HG03520 (cell line): ENCODE data around the gene INCENP.

Source experiments
- ATAC-seq: cut with Tn5 transposase; IDR thresholded peaks from one replicate; pipeline ENCODE4 v1.9.1; 2021; ENCODE audit warnings: mild to moderate bottlenecking, moderate library complexity; ENCODE audit not compliant: unreplicated experiment

INCENP gene

DNA sequence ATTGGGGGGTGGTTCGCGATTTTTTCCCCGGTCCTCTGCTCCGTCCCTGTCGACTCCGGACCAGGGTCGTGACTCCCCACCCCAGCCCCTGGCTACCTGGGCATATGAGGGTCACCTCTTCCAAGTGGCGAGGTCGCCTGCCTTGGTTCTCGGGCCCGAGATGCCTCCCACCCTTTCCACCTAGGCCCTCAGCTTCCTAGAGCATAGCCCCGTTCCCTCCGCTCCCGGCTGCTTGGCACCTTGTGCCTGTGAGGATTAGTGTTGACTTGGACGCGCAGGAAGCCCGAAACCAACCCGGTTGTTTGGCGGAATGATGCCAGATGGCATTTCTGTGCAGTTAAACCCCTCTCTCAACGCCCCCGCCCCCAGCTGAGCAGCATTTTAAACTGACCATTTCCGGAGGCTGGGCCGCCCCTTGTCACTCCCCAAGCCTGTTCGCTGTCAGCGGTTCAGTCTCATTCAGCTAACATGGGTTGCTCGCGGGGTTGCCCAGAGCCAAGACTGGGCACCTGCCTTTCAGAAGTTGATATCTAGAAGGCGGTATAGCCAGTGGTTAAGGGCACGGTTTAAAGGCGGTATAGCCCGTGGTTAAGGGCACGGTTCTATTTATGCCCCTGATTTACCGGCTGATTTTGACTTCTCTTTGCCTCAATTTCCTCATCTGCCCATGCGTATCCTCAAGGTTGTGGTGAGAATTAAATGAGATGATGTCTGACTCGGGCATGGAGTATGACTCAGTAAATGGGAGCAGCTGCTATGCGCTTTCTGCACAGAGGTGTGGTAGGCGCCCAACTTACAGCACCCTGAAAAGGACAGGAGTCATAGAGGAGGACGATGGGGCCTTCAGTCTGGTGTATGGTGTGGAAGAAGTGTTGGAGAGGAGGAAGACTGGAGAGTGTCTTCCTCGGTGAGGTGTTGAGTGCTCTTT lies 639 bp downstream of the INCENP start:
- ATAC-seq = no peak

DNA sequence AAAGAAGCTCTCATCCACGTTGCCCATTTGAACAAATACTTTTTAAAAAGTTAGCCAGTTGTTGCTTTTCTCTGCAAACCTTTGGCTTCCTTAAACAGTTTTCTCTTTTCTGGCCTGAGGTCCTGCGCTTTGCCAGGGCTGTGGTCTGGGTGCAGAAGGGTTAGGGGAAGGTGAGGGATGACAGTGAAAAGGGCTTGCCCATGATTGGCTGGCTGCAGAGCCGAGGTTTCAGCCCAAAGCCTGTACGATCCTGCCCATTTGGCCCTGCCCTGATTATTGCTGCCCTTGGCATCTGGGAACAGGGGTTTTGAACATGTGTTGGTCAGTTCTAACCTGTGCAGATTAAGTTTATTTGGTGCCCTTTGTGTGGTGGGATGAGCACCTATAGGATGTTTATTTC lies 1.5 kb downstream of the INCENP start:
- no peak for ATAC-seq

GRCh38 chr11:62125881-62126280 lies 2.1 kb downstream of the INCENP start:
- no peak for ATAC-seq

DNA sequence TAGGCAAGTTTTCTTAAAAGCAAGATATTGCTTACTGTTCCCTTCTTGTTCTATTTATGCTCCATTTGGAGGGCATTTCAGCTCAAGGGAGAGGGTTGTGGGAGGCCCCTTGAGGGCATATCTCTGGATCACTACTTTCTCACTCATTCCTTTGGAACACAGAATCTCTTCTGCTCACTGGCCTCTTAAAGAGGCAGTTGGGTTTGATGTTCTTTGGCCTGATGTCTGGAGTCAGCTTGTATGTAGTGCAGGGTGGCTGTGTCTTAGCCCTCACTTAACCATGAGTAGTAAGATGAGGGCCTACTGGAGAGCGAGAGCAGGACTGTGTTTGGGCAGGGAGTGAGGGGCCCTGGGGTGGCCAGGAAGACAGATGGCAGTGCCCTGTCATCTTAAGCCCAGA lies 3.6 kb downstream of the INCENP start:
- no peak for ATAC-seq

- ATAC-seq = no peak
Measured at GRCh38 chr11:62127941-62128770, 4.3 kb downstream of the INCENP start.

DNA sequence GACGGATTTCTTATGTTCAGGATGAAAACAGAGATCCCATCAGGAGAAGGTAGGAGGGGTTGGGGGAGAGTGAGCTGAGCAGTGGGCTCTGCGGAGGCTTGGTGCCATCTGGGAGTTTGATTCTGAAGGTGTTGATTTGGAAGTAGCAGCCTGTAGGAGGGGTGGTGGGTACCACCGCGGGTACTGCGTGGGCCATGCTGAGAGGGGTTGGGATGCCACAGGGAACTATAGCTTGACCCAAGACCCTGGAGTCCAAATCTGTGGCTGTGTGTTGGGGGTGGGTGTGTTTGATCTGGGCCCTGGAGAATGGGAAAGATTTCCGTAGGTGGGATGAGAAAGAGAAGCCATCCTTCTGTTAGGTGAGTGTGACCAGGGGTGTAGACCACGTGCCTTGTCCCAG lies 5.0 kb downstream of the INCENP start:
- no peak for ATAC-seq

DNA sequence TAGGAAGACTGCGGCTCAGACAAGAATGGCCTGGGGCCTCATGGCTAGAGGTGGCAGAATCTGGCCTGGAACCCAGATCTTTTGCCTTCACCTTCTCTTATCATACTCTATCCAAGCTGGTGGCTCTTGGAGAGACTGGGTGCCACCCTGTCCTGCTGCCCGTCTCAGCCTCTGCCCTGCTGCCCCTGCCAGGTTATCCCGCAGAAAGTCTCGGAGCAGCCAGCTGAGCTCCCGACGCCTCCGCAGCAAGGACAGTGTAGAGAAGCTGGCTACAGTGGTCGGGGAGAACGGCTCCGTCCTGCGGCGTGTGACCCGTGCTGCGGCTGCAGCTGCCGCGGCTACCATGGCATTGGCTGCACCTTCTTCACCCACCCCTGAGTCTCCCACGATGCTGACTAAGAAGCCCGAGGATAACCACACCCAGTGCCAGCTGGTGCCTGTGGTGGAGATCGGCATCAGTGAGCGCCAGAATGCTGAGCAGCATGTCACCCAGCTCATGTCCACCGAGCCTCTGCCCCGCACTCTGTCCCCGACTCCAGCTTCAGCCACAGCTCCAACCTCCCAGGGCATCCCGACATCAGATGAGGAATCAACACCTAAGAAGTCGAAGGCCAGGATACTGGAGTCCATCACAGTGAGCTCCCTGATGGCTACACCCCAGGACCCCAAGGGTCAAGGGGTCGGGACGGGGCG lies 5.9 kb downstream of the INCENP start:
- no peak for ATAC-seq

DNA sequence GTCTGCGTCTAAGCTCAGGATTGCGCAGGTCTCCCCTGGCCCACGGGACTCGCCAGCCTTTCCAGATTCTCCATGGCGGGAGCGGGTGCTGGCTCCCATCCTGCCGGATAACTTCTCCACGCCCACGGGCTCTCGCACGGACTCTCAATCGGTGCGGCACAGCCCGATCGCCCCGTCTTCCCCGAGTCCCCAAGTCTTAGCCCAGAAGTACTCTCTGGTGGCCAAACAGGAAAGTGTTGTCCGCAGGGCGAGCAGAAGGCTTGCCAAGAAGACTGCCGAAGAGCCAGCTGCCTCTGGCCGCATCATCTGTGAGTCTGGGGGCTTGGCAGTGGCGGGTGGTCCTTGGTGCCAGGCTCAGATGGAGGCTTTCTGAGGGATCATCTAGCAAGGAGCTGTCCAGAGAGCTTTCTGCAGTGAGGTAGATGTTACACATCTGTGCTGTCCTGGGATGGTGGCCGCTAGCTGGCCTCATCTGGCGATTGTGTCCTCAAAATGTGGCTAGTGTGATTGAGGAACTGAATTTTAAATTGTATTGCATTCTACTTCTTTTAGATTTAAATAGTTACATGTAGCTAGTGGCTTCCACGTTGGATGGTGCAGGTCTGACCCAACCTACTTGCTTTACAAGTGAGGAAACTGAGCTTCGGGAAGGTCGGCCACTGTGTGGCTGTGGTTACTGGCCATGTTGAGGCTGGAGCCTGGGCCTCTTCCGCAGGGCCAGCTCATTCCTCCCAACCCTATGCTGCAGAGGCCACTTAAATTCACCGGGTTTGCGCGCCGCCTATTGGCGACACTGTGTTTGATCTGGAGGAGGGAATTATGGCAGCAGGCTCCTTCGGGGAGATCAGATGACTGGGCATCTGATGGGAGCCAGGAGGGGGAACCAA lies 6.7 kb downstream of the INCENP start:
- ATAC-seq = no peak

DNA sequence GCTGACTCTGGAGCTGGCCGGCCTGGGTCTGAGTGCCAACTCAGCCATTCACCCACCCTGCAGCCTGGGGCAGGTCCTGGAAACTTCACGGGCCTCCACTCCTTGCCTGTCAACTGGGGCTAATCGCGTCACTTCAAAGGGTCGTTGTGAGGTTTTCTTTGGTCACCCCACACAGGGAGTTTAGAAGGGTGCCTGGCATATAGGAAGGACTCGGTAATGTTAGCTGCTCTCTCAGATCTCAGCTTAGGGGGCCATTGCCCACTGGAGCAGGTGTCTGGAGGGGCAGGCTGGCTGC lies 7.3 kb downstream of the INCENP start:
- no peak for ATAC-seq

DNA sequence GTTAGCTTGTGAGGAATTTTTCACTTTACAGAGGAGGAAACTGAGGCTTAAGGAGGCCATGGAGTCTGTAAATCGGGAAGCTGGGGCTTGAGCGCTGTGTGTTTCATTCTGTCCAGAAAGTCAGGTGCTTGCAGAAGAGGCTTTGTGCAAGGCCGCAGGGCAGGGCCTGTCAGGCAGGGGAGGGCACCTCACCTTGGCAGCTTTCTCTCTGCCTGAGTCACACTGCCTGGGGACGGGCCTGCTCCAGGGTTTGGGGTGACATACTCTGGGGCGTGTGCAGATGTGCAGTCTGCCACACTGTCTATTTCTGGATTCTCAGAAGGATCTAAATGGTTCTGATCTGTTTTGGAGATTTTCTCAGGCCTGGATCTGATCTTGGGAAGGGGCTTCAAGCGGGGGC lies 8.4 kb downstream of the INCENP start:
- ATAC-seq = no peak

DNA sequence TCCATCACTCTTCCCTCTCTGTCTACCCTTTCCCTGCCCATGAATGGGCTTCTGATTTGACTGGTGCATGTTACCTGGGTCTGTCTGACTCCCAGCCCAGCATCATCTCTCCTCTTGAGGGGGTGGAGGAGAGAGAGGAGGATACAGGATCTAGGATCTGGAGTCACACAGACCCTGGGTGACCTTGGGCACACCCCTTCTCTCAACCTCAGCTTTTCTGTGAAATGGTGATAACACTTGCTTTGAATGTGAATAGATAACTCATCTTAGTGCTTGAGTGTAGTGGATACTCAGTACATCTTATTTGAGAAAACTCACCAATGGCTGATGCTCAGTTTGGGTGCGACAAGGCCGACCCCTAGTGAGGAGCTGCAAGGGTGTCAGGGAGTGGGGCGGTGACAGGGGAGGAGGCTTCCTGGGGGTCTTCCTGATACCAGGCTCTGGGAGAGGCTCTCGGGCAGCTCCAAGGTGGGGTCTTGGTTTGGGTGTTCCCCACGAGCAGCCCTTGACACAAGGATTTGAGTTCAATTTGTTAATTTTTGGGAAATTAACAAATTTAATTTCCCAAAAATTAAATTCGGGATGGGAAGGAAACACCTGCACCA lies 9.0 kb downstream of the INCENP start:
- ATAC-seq = no peak

GRCh38 chr11:62133328-62134065 lies 9.7 kb downstream of the INCENP start:
- ATAC-seq = no peak

DNA sequence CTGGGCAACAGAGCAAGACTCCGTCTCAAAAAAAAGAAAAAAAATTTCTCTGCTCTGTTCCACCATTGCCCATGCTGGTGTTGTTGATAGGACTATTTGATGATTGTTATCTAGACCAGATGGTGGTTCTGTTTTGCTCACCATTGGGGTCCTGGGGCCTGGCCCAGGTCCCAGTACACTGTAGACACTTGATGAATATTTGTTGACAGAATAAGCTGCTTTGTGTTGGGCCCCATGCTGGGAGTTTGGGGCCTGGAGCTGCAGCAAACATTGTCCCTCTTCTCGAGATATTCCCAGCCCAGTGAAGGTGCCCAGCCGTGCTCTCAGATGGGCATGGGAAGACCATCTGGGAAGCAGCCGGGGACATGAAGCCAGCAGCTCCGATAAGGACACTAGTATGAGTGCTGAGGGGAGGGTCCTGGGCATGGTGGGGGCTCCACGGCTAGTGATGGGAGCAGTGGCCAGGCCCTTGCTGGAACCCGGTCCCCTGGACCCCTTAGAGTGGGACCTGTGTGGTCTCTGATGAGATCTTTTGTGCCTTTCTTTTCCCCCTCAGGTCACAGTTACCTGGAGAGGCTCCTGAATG lies 13.6 kb downstream of the INCENP start:
- ATAC-seq = no peak

DNA sequence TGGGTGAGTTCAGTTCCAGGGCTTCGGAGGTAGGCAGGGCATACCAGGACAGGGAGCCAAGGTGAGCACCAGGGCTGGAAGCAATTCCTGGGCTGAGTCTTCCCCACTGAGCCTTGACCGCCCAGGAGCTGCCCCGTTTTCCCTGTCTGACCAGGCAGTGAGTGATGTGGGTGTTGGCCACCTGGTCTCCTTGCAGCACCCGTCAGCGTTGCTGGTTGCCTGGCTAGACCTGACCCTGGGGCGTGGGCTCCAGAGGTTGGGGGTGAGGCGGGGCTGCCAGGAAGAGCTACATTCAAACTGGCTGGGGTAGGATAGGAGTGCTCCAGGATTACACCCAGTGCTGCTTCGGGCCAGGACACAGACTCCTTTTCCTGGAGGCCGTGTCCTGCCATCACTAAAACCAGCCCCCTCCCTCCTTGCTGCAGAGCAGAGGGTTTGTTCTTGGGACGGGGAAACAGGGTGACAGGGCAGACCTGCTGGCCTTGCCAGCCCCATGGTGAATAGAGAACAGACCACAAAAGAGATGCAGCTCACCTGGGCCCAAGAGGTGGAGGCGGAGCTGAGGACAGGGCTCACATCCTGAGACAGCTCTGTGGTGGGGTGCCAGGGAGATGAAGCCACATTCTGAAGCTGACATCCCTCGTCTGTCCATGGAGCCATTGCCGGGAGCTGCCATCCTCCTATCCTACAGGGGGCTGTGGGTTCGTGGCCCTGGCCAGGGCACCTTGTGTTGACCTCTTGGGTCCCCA lies 14.2 kb downstream of the INCENP start:
- ATAC-seq = no peak

DNA sequence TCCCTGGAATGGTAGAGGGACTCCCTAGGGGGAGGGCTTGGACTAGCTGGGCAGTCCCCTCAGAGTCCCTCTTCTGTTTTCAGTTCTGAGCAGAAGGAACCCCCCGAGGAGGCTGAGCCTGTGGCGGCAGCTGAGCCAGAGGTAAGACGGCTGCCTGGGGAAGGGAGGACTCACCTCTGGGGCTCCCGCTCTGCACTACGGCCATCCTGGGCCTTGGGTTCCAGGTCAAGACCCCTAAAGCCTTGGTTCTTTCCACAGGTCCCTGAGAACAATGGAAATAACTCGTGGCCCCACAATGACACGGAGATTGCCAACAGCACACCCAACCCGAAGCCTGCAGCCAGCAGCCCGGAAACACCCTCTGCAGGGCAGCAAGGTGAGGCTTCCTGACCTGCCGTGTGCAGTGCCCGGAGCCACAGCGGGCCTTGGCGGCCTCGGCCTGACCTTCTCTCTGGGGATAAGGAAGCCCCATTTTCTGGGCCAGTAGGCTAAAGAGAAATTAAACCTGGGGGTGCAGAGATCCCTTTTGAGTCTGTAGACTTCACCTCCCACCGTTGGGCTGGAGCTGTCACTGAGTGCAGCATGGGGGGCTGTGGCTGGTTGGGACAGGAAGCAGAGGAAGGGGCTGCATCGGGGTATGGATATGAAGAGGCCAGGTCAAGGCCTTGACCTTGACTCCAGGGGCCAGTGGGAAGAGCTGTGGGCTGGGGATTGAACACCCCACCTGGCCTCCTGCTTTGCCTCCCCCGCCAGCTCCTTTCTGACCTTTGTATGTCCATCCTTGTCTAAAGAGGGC lies 15.0 kb downstream of the INCENP start:
- ATAC-seq = no peak

DNA sequence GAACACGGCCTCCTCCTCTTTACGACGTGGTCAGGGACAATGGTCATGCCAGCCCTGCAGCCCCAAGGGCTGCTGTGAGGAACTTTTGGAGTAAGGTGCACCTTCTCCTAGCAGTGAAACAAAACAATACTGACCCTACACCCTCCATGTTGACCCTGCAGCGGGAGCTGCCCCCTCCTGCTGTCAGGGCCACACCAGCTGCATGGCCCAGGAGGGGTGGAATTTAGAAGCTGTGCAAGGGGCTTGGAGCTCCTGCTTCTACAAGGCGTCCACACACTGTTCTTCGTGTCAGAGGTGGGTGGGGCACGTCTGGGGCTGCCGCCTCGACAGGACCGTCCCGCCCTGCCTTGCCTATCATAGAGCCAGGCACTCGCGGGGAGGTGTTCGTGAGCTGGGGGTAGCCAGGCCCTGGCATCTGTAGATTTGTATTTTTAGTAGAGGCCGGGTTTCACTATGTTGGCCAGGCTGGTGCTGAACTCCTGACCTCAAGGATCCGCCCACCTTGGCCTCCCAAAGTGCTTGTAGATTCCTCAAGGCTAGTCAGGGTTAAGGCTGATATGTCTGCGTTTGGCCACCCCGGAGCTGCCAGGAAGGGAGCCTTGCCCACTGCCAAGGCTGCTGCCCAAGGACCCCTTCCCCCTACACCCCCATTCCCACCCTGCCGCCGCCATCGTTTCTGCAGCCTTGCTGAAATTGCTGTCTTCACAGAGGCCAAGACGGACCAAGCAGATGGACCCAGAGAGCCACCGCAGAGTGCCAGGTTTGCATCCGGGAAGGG lies 15.9 kb downstream of the INCENP start:
- ATAC-seq = no peak
